H9 (cell line): ENCODE results near the gene PDE2A. TPM values are rescaled to one million over a fixed set of nuclear protein-coding genes. Genes with fewer than 3 reads are reported as not detected.

Experiments used
- DNase-seq: peaks from one replicate; pipeline ENCODE4 v3.0.0-alpha.2; 2017
- H2AFZ ChIP-seq: one replicate; pipeline ENCODE4 v1.6.1; 2013; ENCODE audit warnings: mild to moderate bottlenecking, low read length, control low read depth, moderate library complexity
- H2AK5ac ChIP-seq: 2 replicates; pipeline ENCODE4 v1.6.1; 2013; ENCODE audit warnings: low read length, control low read depth, mixed read lengths; ENCODE audit not compliant: insufficient read length
- H2BK120ac ChIP-seq: one replicate; pipeline ENCODE4 v1.6.1; 2013; ENCODE audit warnings: low read depth, mild to moderate bottlenecking, low read length, control low read depth, inconsistent platforms; ENCODE audit not compliant: poor library complexity, severe bottlenecking
- H2BK12ac ChIP-seq: 2 replicates; pipeline ENCODE4 v1.6.1; 2013; ENCODE audit warnings: low read length, control low read depth, mixed read lengths, low read depth; ENCODE audit not compliant: insufficient read length
- H2BK15ac ChIP-seq: 2 replicates; pipeline ENCODE4 v1.6.1; 2013; ENCODE audit warnings: low read depth, low read length, control low read depth
- H2BK20ac ChIP-seq: one replicate; pipeline ENCODE4 v1.6.1; 2013; ENCODE audit warnings: low read depth, mild to moderate bottlenecking, low read length, control low read depth, inconsistent platforms; ENCODE audit not compliant: poor library complexity, severe bottlenecking
- H2BK5ac ChIP-seq: 2 replicates; pipeline ENCODE4 v1.6.1; 2013; ENCODE audit warnings: low read length, control low read depth, mixed read lengths; ENCODE audit not compliant: insufficient read length
- H3K14ac ChIP-seq: 2 replicates; pipeline ENCODE4 v1.6.1; 2013; ENCODE audit warnings: low read length, control low read depth; ENCODE audit not compliant: insufficient read depth
- H3K18ac ChIP-seq: 2 replicates; pipeline ENCODE4 v1.6.1; 2013; ENCODE audit warnings: low read depth, mild to moderate bottlenecking, mixed read lengths, low read length, control low read depth; ENCODE audit not compliant: insufficient read length
- H3K23ac ChIP-seq: 2 replicates; pipeline ENCODE4 v1.6.1; 2013; ENCODE audit warnings: low read length, control low read depth, mixed read lengths, low read depth; ENCODE audit not compliant: insufficient read length
- H3K23me2 ChIP-seq: 2 replicates; pipeline ENCODE4 v1.6.1; 2013; ENCODE audit warnings: low read depth, mild to moderate bottlenecking, mixed read lengths, low read length, control low read depth; ENCODE audit not compliant: insufficient read length, poor library complexity, severe bottlenecking
- H3K27ac ChIP-seq: 2 replicates; pipeline ENCODE4 v1.5.1; 2013; ENCODE audit warnings: low read length, control low read depth, mixed read lengths, low read depth; ENCODE audit not compliant: insufficient read length
- H3K27me3 ChIP-seq: 2 replicates; pipeline ENCODE4 v1.6.1; 2013; ENCODE audit warnings: low read length, control low read depth, inconsistent platforms; ENCODE audit not compliant: insufficient read depth
- H3K4ac ChIP-seq: 2 replicates; pipeline ENCODE4 v1.6.1; 2013; ENCODE audit warnings: low read depth, mild to moderate bottlenecking, control low read depth, inconsistent platforms, low read length, moderate library complexity
- H3K4me1 ChIP-seq: 2 replicates; pipeline ENCODE4 v1.6.1; 2013; ENCODE audit warnings: low read length, control low read depth, inconsistent platforms; ENCODE audit not compliant: insufficient read depth
- H3K4me2 ChIP-seq: 2 replicates; pipeline ENCODE4 v1.6.1; 2013; ENCODE audit warnings: low read length, control low read depth, mixed read lengths; ENCODE audit not compliant: insufficient read length, insufficient read depth
- H3K56ac ChIP-seq: 2 replicates; pipeline ENCODE4 v1.6.1; 2013; ENCODE audit warnings: low read depth, mild to moderate bottlenecking, mixed read lengths, low read length, control low read depth; ENCODE audit not compliant: insufficient read length
- H3K79me1 ChIP-seq: 2 replicates; pipeline ENCODE4 v1.6.1; 2013; ENCODE audit warnings: low read depth, mild to moderate bottlenecking, moderate library complexity, low read length, control low read depth, inconsistent platforms; ENCODE audit not compliant: insufficient read depth, poor library complexity, severe bottlenecking
- H3K79me2 ChIP-seq: 2 replicates; pipeline ENCODE4 v1.6.1; 2013; ENCODE audit warnings: low read length, control low read depth, inconsistent platforms; ENCODE audit not compliant: insufficient read depth
- H3K9ac ChIP-seq: 2 replicates; pipeline ENCODE4 v1.6.1; 2013; ENCODE audit warnings: low read length, control low read depth, mixed read lengths; ENCODE audit not compliant: insufficient read length; ENCODE audit errors: extremely low read depth
- H3K9me3 ChIP-seq: one replicate; pipeline ENCODE4 v1.6.1; 2013; ENCODE audit warnings: low read depth, low read length, inconsistent platforms; ENCODE audit not compliant: control insufficient read depth
- H3T11ph ChIP-seq: one replicate; pipeline ENCODE4 v1.6.1; 2013; ENCODE audit warnings: mild to moderate bottlenecking, low read length, control low read depth, inconsistent platforms
- H4K20me1 ChIP-seq: one replicate; pipeline ENCODE4 v1.6.1; 2013; ENCODE audit not compliant: control insufficient read depth, insufficient read length, insufficient read depth
- H4K5ac ChIP-seq: 2 replicates; pipeline ENCODE4 v1.6.1; 2013; ENCODE audit warnings: low read depth, mild to moderate bottlenecking, mixed read lengths, low read length, control low read depth; ENCODE audit not compliant: insufficient read length
- H4K8ac ChIP-seq: replicated peaks from 2 replicates; pipeline ENCODE4 v1.6.1; 2013; ENCODE audit warnings: low read length, control low read depth, mixed read lengths, low read depth; ENCODE audit not compliant: insufficient read length
- H4K91ac ChIP-seq: 2 replicates; pipeline ENCODE4 v1.6.1; 2013; ENCODE audit warnings: low read depth, mild to moderate bottlenecking, moderate library complexity, mixed read lengths, low read length, control low read depth; ENCODE audit not compliant: insufficient read length
- H3K27ac Mint-ChIP-seq, 3 experiments: 2 replicates in 2 of 3; 3 replicates in 1 of 3; pipeline ENCODE4 v1.8.0; 2020 to 2021; ENCODE audit warnings: mixed read lengths in 3 of 3, mild to moderate bottlenecking in 1 of 3, moderate library complexity in 1 of 3
- H3K27me3 Mint-ChIP-seq: 2 replicates; pipeline ENCODE4 v1.8.0; 2021; ENCODE audit warnings: low read depth, mild to moderate bottlenecking, moderate library complexity, mixed read lengths
- H3K36me3 Mint-ChIP-seq, 3 experiments: 2 replicates in 2 of 3; 3 replicates in 1 of 3; pipeline ENCODE4 v1.8.0; 2020 to 2021; ENCODE audit warnings: low read depth in 3 of 3, mixed read lengths in 3 of 3; ENCODE audit not compliant: insufficient read depth in 1 of 3
- H3K4me1 Mint-ChIP-seq, 2 experiments: 2 replicates each; pipeline ENCODE4 v1.8.0; 2020; ENCODE audit warnings: mixed read lengths in 2 of 2
- H3K4me3 Mint-ChIP-seq, 2 experiments: 2 replicates in 1 of 2; 3 replicates in 1 of 2; pipeline ENCODE4 v1.8.0; 2020 to 2021; ENCODE audit warnings: mild to moderate bottlenecking in 2 of 2, mixed read lengths in 2 of 2, moderate library complexity in 1 of 2
- H3K9me3 Mint-ChIP-seq, 2 experiments: 2 replicates in 1 of 2; 3 replicates in 1 of 2; pipeline ENCODE4 v1.8.0; 2020; ENCODE audit warnings: mild to moderate bottlenecking in 2 of 2, mixed read lengths in 2 of 2, moderate library complexity in 1 of 2
- CTCF ChIP-seq: fragments of 200-600 bp; sonication (generic); conservative IDR thresholded peaks from 3 replicates; pipeline ENCODE4 v1.8.0; 2021; ENCODE audit warnings: antibody characterized with exemption, mild to moderate bottlenecking
- WGBS: extraction: QIAGEN DNeasy Blood & Tissue Kit; methylation state at CpG from one replicate; pipeline ENCODE4 v1.1.7; 2013; ENCODE audit warnings: missing lambda C conversion rate, low lambda C conversion rate, mixed read lengths; ENCODE audit not compliant: insufficient read length; ENCODE audit errors: extremely low coverage; 5-methylcytosine and 5-hydroxymethylcytosine counted together
- total RNA-seq: library from RNA; stranded (reverse); gene quantifications from 2 replicates; pipeline ENCODE4 v1.2.1, GENCODE V29; 2021

The PDE2A gene
- total RNA-seq, 1 experiment from 2014 or later = 3.4 TPM

- Mint-ChIP-seq H3K27ac (no peak overlapping the region), H3K4me1 (peaks cover 35 to 45% of the 10 kb centered on the region in 2 experiments), H3K27me3 (peaks cover 51% of the 10 kb centered on the region), H3K4me3 (no peak overlapping the region), H3K36me3 (no peaks in the 10 kb centered on the region), H3K9me3 (no peaks in the 10 kb centered on the region; a peak in 1 of 5 replicates)
- Histone ChIP-seq H3K4me1 (peaks cover 4% of the 10 kb centered on the region; the same call in 1 of the 2 replicates), H4K91ac (no peak overlapping the region), H2BK20ac (no peak overlapping the region), H2BK5ac (no peak overlapping the region), H2BK12ac (no peak overlapping the region), H3K4ac (no peak overlapping the region), H3K4me2 (no peak overlapping the region), H3K27me3 (no peaks in the 10 kb centered on the region), H3K18ac (no peak overlapping the region), H3K23me2 (no peaks in the 10 kb centered on the region), H2BK15ac (no peak overlapping the region), H4K5ac (no peak overlapping the region), H2AK5ac (no peak overlapping the region), H3K79me1 (no peaks in the 10 kb centered on the region), H2AFZ (no peak overlapping the region), H4K20me1 (no peaks in the 10 kb centered on the region), H3K27ac (no peak overlapping the region), H3K9ac (no peak overlapping the region), H2BK120ac (no peak overlapping the region), H3K14ac (no peak overlapping the region), H3T11ph (no peak overlapping the region), H3K9me3 (no peaks in the 10 kb centered on the region), H3K79me2 (no peaks in the 10 kb centered on the region), H3K23ac (no peak overlapping the region), H3K56ac (no peak overlapping the region), H4K8ac (no peak overlapping the region)
- DNase-seq = no peak
- WGBS = no CpG with 5 or more reads among the region's 6 CpGs
- TF ChIP-seq CTCF = no peak
Measured at GRCh38 chr11:72598466-72598865, 75.8 kb downstream of the PDE2A start.
